Psoas muscle (tissue), 8 donors: ENCODE results near the gene TP53I11. TPM values are rescaled to one million over a fixed set of nuclear protein-coding genes. Genes with fewer than 3 reads are reported as not detected.

Experiments used
- ATAC-seq, 4 donors: fragments of 200-7000 bp; cut with Tn5 transposase; one replicate each; pipeline ENCODE4 v1.9.1; 2020; ENCODE audit warnings: moderate library complexity in 3 of 4, mild to moderate bottlenecking in 2 of 4
- DNase-seq, 2 donors: peaks; one replicate each; pipeline ENCODE4 v3.0.0-alpha.2; 2020
- H3K27ac ChIP-seq: fragments of 200-600 bp; one replicate; pipeline ENCODE4 v1.8.0; 2022
- H3K27me3 ChIP-seq, 3 donors: fragments of 200-600 bp in 1 of 3; one replicate each; pipeline versions ENCODE4 v1.6.1 to v1.8.0; 2013 to 2022; ENCODE audit warnings: low read length in 2 of 3, mild to moderate bottlenecking in 2 of 3, moderate library complexity in 1 of 3; ENCODE audit not compliant: insufficient read depth in 3 of 3
- H3K36me3 ChIP-seq, 2 donors: fragments of 200-600 bp in 1 of 2; one replicate each; pipeline versions ENCODE4 v1.6.1 to v1.8.0; 2013 to 2022; ENCODE audit warnings: low read depth in 1 of 2, mild to moderate bottlenecking in 1 of 2, moderate library complexity in 1 of 2; ENCODE audit not compliant: insufficient read depth in 1 of 2
- H3K4me1 ChIP-seq: fragments of 200-600 bp; one replicate; pipeline ENCODE4 v1.8.0; 2022
- H3K4me3 ChIP-seq: fragments of 200-600 bp; one replicate; pipeline ENCODE4 v1.8.0; 2022; ENCODE audit warnings: mild to moderate bottlenecking
- H3K9me3 ChIP-seq: fragments of 200-600 bp; one replicate; pipeline ENCODE4 v1.8.0; 2022
- CTCF ChIP-seq: fragments of 200-600 bp; IDR thresholded peaks from one replicate; pipeline ENCODE4 v1.8.0; 2022; ENCODE audit warnings: antibody characterized with exemption
- WGBS, 3 donors: extraction: QIAGEN DNeasy Blood & Tissue Kit; methylation state at CpG; one replicate each; pipeline versions ENCODE4 v1.1.6 to v1.1.7; 2013; 5-methylcytosine and 5-hydroxymethylcytosine counted together
- intact Hi-C, 2 donors: fragments of 100-400 bp; cut with DNase I; formaldehyde crosslinking; loops; one replicate each; pipeline versions ENCODE4 v1.11.0 to v1.14.2; 2022
- polyA plus RNA-seq, 3 donors: library from polyadenylated mRNA; stranded (reverse); fragments of 200-250 nt; gene quantifications; one replicate each; pipeline ENCODE4 v1.2.3, GENCODE V29; 2013
- total RNA-seq, 4 donors: library from RNA; stranded (reverse); fragmentation: NEBNext Ultra II Directional in 2 of 4; extraction: Animal tissue kit (Norgen Biotek cat#: 25700) in 2 of 4; gene quantifications; one replicate each; pipeline versions ENCODE4 v1.2.1 to v1.2.4, GENCODE V29; 2021 to 2023
- donor health status: healthy with polysubstance abuse.
- donor health status: DM: no; HTN: no; CAD: no; lungs with moderate emphysema.
- donor health status: Bipolar disorder and iron deficiency.
- donor health status: healthy.
- donor health status: DM: yes; HTN: yes; CAD: no.
- donor health status: DM: no; HTN: no; CAD: no.
- donor health status: DM: no; HTN: no; CAD: no.
- donor health status: DM: yes; HTN: yes; CAD: no.

The TP53I11 gene
- total and polyA plus RNA-seq, 7 donors, result 4.8 to 16.5 (median 8.3) TPM

- WGBS, 3 donors, result 84 to 86% (median 85%) methylated on average over 4 of the region's 4 CpGs
- Histone ChIP-seq H3K9me3 (no peaks in the 10 kb centered on the region), H3K27me3 (peaks cover 0 to 8% (median 0%) of the 10 kb centered on the region in 3 donors), H3K4me1 (no peaks in the 10 kb centered on the region), H3K36me3 (no peaks in the 10 kb centered on the region), H3K27ac (no peak overlapping the region), H3K4me3 (no peak overlapping the region)
- no peak for TF ChIP-seq CTCF
- DNase-seq, result no peak
- no peak for ATAC-seq
- intact Hi-C loops, result no loop called here
Measured at GRCh38 chr11:44928144-44928543, 22.5 kb downstream of the TP53I11 start.

DNA sequence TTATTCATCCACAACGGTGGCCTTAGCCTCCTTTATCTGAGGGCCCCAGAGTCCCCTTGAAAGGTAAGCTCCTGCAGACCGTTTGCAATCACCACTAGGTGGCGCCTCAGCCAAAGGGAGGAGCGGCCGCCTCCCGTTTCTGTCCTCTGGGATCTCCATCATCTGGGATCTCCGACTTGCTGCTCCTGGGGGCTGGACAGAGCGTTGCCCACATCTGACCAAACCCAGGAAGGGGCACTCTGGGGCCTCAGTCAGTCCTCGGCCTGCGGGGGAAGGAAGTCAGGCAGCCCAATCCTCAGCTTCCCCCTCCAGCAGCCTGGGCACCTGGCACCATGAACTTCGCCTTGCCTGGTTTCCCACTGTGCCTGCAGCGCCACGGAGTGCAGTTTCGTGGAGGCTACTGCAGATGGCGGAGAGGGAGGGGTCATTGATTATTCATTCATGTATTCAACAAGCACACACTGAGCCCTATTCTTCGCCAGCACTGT, 23.5 kb downstream of the TP53I11 start:
- H3K4me3 ChIP-seq, result no peak overlapping the region
- H3K27me3 ChIP-seq, result peaks cover 0 to 8% (median 0%) of the 10 kb centered on the region in 3 donors
- H3K36me3 ChIP-seq, result no peaks in the 10 kb centered on the region
- peak; percentile 89 for TF ChIP-seq CTCF
- peak; percentile 65 to 86 for DNase-seq
- peak; percentile 62 to 85 (median 65) for ATAC-seq
- WGBS, 3 donors, result 18 to 20% (median 20%) methylated on average over 16 of the region's 16 CpGs
- H3K27ac ChIP-seq, result no peak overlapping the region
- intact Hi-C loops, result loop anchor here (2.0 kb wide), 2 partner anchors 176 to 178 kb away; no protein-coding TSS in a partner anchor
- H3K9me3 ChIP-seq, result no peaks in the 10 kb centered on the region
- no peaks in the 10 kb centered on the region for H3K4me1 ChIP-seq

DNA sequence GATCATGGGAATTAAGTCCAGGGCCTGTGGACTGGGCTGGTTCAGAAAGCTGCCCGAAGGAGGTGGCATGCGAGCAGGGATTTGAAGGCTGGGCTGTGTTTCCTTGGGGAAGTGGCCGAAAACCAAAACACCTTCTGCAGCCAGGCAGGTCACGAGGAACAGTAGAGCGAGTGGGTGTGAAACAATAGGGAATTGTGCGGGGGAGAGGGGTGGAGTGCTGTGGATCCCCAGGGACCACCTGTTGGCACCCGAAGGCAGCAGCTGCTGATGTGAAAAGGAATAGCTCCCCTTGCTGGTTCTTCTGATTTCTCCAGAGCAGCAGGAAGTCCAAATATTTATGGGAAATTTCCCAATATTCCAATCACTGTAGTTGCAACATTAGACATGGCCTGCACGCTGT, 24.6 kb downstream of the TP53I11 start:
- H3K36me3 ChIP-seq, result no peaks in the 10 kb centered on the region
- WGBS, 3 donors, result 55 to 68% (median 59%) methylated on average over 8 of the region's 8 CpGs
- peaks cover 0 to 7% (median 0%) of the 10 kb centered on the region in 3 donors for H3K27me3 ChIP-seq
- H3K4me3 ChIP-seq, result no peak overlapping the region
- ATAC-seq (peak in 1 of 4 donors; percentile 19), DNase-seq (peak in 1 of 2 donors; percentile 59)
- intact Hi-C loops, result loop anchor here (2.0 kb wide), 2 partner anchors 177 to 179 kb away; no protein-coding TSS in a partner anchor
- H3K9me3 ChIP-seq, result no peaks in the 10 kb centered on the region
- no peaks in the 10 kb centered on the region for H3K4me1 ChIP-seq
- TF ChIP-seq CTCF, result no peak
- H3K27ac ChIP-seq, result no peak overlapping the region

DNA sequence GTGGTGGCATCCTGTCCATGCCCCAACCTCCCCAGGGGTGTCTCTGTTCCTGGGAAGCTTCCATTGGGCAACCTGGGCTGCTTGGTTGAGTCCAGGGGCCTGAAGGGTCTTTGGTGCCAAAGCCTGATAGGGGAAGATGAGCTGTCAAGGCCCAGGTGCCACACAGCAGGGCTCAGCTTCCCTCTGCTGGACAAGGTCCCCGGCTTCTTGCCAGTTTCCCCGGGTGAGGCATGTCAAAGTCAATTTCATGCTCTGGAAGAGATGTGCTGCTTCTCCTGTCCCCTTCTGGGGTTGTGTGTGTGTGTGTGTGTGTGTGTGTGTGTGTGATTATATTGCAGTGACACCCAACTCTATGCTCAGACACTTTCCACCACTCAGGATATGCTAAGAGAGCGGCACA, 26.9 kb downstream of the TP53I11 start:
- H3K9me3 ChIP-seq, result no peaks in the 10 kb centered on the region
- intact Hi-C loops, result no loop called here
- no peak overlapping the region for H3K27ac ChIP-seq
- peak in 2 of 4 donors; percentile 26 to 30 for ATAC-seq
- no peaks in the 10 kb centered on the region for H3K27me3 ChIP-seq
- peak in 1 of 2 donors; percentile 40 for DNase-seq
- no peak overlapping the region for H3K4me3 ChIP-seq
- H3K36me3 ChIP-seq, result no peaks in the 10 kb centered on the region
- no peaks in the 10 kb centered on the region for H3K4me1 ChIP-seq
- no peak for TF ChIP-seq CTCF
- 32 to 53% (median 42%) methylated on average over 3 of the region's 3 CpGs for WGBS, 3 donors

GRCh38 chr11:44923115-44923514, 27.6 kb downstream of the TP53I11 start:
- no peaks in the 10 kb centered on the region for H3K27me3 ChIP-seq
- H3K4me1 ChIP-seq, result no peaks in the 10 kb centered on the region
- no peak for DNase-seq
- intact Hi-C loops, result no loop called here
- H3K4me3 ChIP-seq, result no peak overlapping the region
- no peak for TF ChIP-seq CTCF
- H3K36me3 ChIP-seq, result no peaks in the 10 kb centered on the region
- no peaks in the 10 kb centered on the region for H3K9me3 ChIP-seq
- 69 to 89% (median 87%) methylated on average over 7 of the region's 7 CpGs for WGBS, 3 donors
- H3K27ac ChIP-seq, result no peak overlapping the region
- no peak for ATAC-seq
